Hematopoietic multipotent progenitor cell treated with erythropoietin and hydrocortisone succinate and interleukin-3 and kit ligand, for 4 days (in vitro differentiated cells): ENCODE data around the gene GNAL.
A peak's percentile ranks its signal among the peaks of the same experiment; 100 is the strongest.
"Not testable (repeated sequence)": the region's sequence is repeated elsewhere in the genome, so short reads cannot be mapped to it uniquely, and the experiment has no call there.

Experiments used
- DNase-seq: peaks from one replicate; pipeline ENCODE4 v3.0.0-alpha.2; 2015

The GNAL gene

GRCh38 chr18:11884396-11885030 lies 195.4 kb downstream of the GNAL start:
- no peak for DNase-seq

GRCh38 chr18:11885278-11885947 lies 196.3 kb downstream of the GNAL start:
- DNase-seq: no peak

GRCh38 chr18:11886577-11887110 lies 197.6 kb downstream of the GNAL start:
- DNase-seq: no peak

GRCh38 chr18:11887328-11888128 lies 198.5 kb downstream of the GNAL start:
- DNase-seq: no peak

GRCh38 chr18:11888726-11889125 lies 199.7 kb downstream of the GNAL start:
- no peak for DNase-seq

- no peak for DNase-seq
Observed at GRCh38 chr18:11889284-11889683, 200.2 kb downstream of the GNAL start.

GRCh38 chr18:11891737-11892136 lies 202.7 kb downstream of the GNAL start:
- DNase-seq: no peak

GRCh38 chr18:11892438-11892837 lies 203.4 kb downstream of the GNAL start:
- not testable (repeated sequence) for DNase-seq

GRCh38 chr18:11897781-11898180 lies 208.7 kb downstream of the GNAL start:
- DNase-seq: no peak

- DNase-seq: peak; percentile 44
Observed at GRCh38 chr18:11899063-11899462, 210.0 kb downstream of the GNAL start.

GRCh38 chr18:11901826-11902438 lies 212.9 kb downstream of the GNAL start:
- peak; percentile 78 for DNase-seq

- DNase-seq: no peak
Observed at GRCh38 chr18:11902522-11903292, 213.6 kb downstream of the GNAL start.

- no peak for DNase-seq
Observed at GRCh38 chr18:11905613-11906012, 216.5 kb downstream of the GNAL start.

- no peak for DNase-seq
Observed at GRCh38 chr18:11906176-11906575, 217.1 kb downstream of the GNAL start.

- DNase-seq: no peak
Observed at GRCh38 chr18:11906926-11907874, 218.1 kb downstream of the GNAL start.

GRCh38 chr18:11908182-11909060 lies 219.4 kb downstream of the GNAL start, which contains the start of gene MPPE1:
Gene MPPE1 (minus strand): TSS chr18:11908317. CDS start chr18:11897264, 11,053 bp downstream.
- DNase-seq: peak; percentile 97

- peak; percentile 59 for DNase-seq
Observed at GRCh38 chr18:11909061-11909455, 220.0 kb downstream of the GNAL start.

GRCh38 chr18:11909591-11910026 lies 220.5 kb downstream of the GNAL start:
- peak; percentile 45 for DNase-seq

GRCh38 chr18:11916880-11917279 lies 227.8 kb downstream of the GNAL start:
- DNase-seq: peak; percentile 68

GRCh38 chr18:11919522-11919921 lies 230.5 kb downstream of the GNAL start:
- not testable (repeated sequence) for DNase-seq
